HEK293 (cell line): ENCODE data around the gene RPS27A.
"Not testable (repeated sequence)": the region's sequence is repeated elsewhere in the genome, so short reads cannot be mapped to it uniquely, and the experiment has no call there.

Source experiments
- CTCF ChIP-seq: fragments of 450-650 bp; formaldehyde crosslinking; IDR thresholded peaks from 2 replicates; pipeline ENCODE4 v1.5.1; 2016; ENCODE audit warnings: missing biosample characterization, missing genetic modification characterization
- GLIS2 ChIP-seq: fragments of 450-650 bp; formaldehyde crosslinking; IDR thresholded peaks from 2 replicates; pipeline ENCODE4 v1.5.1; 2016; ENCODE audit warnings: missing biosample characterization, missing genetic modification characterization
- REST ChIP-seq: fragments of 450-650 bp; formaldehyde crosslinking; IDR thresholded peaks from 2 replicates; pipeline ENCODE4 v1.5.1; 2016; ENCODE audit warnings: missing biosample characterization, missing genetic modification characterization
- TCF7L2 ChIP-seq: IDR thresholded peaks from 2 replicates; pipeline ENCODE4 v1.6.1; 2011; ENCODE audit warnings: low read depth, mild to moderate bottlenecking, inconsistent platforms, low read length, moderate library complexity, borderline replicate concordance
- ZBTB7A ChIP-seq: fragments of 450-650 bp; formaldehyde crosslinking; IDR thresholded peaks from 2 replicates; pipeline ENCODE4 v1.5.1; 2016; ENCODE audit warnings: low read depth, missing biosample characterization, missing genetic modification characterization
- ZBTB8A ChIP-seq: fragments of 450-650 bp; formaldehyde crosslinking; IDR thresholded peaks from 2 replicates; pipeline ENCODE4 v1.5.1; 2016; ENCODE audit warnings: missing biosample characterization, missing genetic modification characterization
- ZNF138 ChIP-seq: fragments of 450-650 bp; formaldehyde crosslinking; IDR thresholded peaks from 2 replicates; pipeline ENCODE4 v1.5.1; 2016; ENCODE audit warnings: missing biosample characterization, missing genetic modification characterization, borderline replicate concordance
- ZNF146 ChIP-seq: fragments of 450-650 bp; formaldehyde crosslinking; IDR thresholded peaks from 2 replicates; pipeline ENCODE4 v1.5.1; 2016; ENCODE audit warnings: missing biosample characterization, missing genetic modification characterization
- ZNF214 ChIP-seq: fragments of 450-650 bp; formaldehyde crosslinking; IDR thresholded peaks from 2 replicates; pipeline ENCODE4 v1.5.1; 2017; ENCODE audit warnings: missing biosample characterization, mild to moderate bottlenecking, missing genetic modification characterization, borderline replicate concordance
- ZNF292 ChIP-seq: fragments of 450-650 bp; formaldehyde crosslinking; IDR thresholded peaks from 2 replicates; pipeline ENCODE4 v1.5.1; 2016; ENCODE audit warnings: low read depth, missing biosample characterization, missing genetic modification characterization, borderline replicate concordance
- ZNF341 ChIP-seq: fragments of 450-650 bp; formaldehyde crosslinking; IDR thresholded peaks from 2 replicates; pipeline ENCODE4; 2016; ENCODE audit warnings: low read depth, missing biosample characterization, missing genetic modification characterization
- ZNF530 ChIP-seq: fragments of 450-650 bp; formaldehyde crosslinking; IDR thresholded peaks from 2 replicates; pipeline ENCODE4 v1.5.1; 2016; ENCODE audit warnings: low read depth, missing biosample characterization, missing genetic modification characterization

GRCh38 chr2:55241582-55241981, 9.1 kb downstream of the RPS27A start:
- not testable (repeated sequence) for TF ChIP-seq ZNF138; REST (tag by site-specific recombination); ZBTB8A (tag by site-specific recombination); ZNF530 (tag by site-specific recombination); CTCF (tag by site-specific recombination); ZNF146 (tag by site-specific recombination); TCF7L2; ZNF292; ZNF341 (tag by site-specific recombination); ZBTB7A (tag by site-specific recombination); ZNF214 (tag by site-specific recombination); GLIS2 (tag by site-specific recombination)
